Measurements from ENCODE around the gene DUSP22. TPM values are rescaled to one million over a fixed set of nuclear protein-coding genes. Genes with fewer than 3 reads are reported as not detected.

DUSP22 gene
- total and polyA plus RNA-seq, 4 donors = 9.5 to 31.0 (median 20.1) TPM

- no peaks in the 10 kb centered on the region for H3K36me3 ChIP-seq (ENCODE audit: control insufficient read depth in 4 of 4, insufficient read depth in 3 of 4, low read depth in 1 of 4, low read length in 3 of 4)
- 73% methylated on average over 10 of the region's 10 CpGs for WGBS
- no peak overlapping the region for H3K27ac ChIP-seq (ENCODE audit: low read depth in 1 of 2, low read length in 2 of 2)
- no peak overlapping the region for H3K9ac ChIP-seq (ENCODE audit: low read depth in 1 of 2, low read length in 2 of 2)
- peaks cover 13 to 32% (median 17%) of the 10 kb centered on the region in 4 donors for H3K4me1 ChIP-seq (ENCODE audit: control insufficient read depth in 4 of 4, insufficient read depth in 4 of 4, low read length in 3 of 4)
- peaks cover 0 to 4% (median 0%) of the 10 kb centered on the region in 4 donors for H3K9me3 ChIP-seq (ENCODE audit: control insufficient read depth in 4 of 4, low read length in 3 of 4)
- H3K27me3 ChIP-seq (ENCODE audit: control insufficient read depth in 4 of 4, insufficient read depth in 4 of 4, low read length in 3 of 4) = peaks cover 2 to 20% (median 3%) of the 10 kb centered on the region in 4 donors
- DNase-seq (ENCODE audit: low spot score) = no peak
- no peak for TF ChIP-seq REST (IDR thresholded peaks at IDR 0.05)
- TF ChIP-seq TAF1 (conservative IDR thresholded peaks at IDR 0.05) = no peak
- TF ChIP-seq MAX (IDR thresholded peaks at IDR 0.05) = no peak
- TF ChIP-seq HNF4G (IDR thresholded peaks at IDR 0.05) = no peak
- TF ChIP-seq RAD21 (IDR thresholded peaks at IDR 0.05) = no peak
- no peak for TF ChIP-seq FOXA2 (IDR thresholded peaks at IDR 0.05)
- TF ChIP-seq ZBTB33 (IDR thresholded peaks at IDR 0.05) = no peak
- no peak for TF ChIP-seq SP1 (IDR thresholded peaks at IDR 0.05)
- no peak for TF ChIP-seq EGR1 (IDR thresholded peaks at IDR 0.05; ENCODE audit: low read depth in 2 of 2)
- no peak for TF ChIP-seq NR2F2 (IDR thresholded peaks at IDR 0.05)
- no peak for TF ChIP-seq JUND (IDR thresholded peaks at IDR 0.05)
- no peak for TF ChIP-seq YY1 (IDR thresholded peaks at IDR 0.05)
- TF ChIP-seq CTCF (IDR thresholded peaks at IDR 0.05; ENCODE audit: low read depth, low read length, missing input control) = no peak
- no peak for TF ChIP-seq HNF4A (conservative IDR thresholded peaks at IDR 0.05)
- TF ChIP-seq FOXA1 (IDR thresholded peaks at IDR 0.05) = no peak
- TF ChIP-seq RXRA (IDR thresholded peaks at IDR 0.05) = no peak
- no peak overlapping the region for H3K4me3 ChIP-seq (ENCODE audit: low read depth in 1 of 3, low read length in 3 of 3)
These were observed 103.3 kb downstream of the DUSP22 start for GRCh38 chr6:395432-396125.

GRCh38 chr6:396126-396520, 103.8 kb downstream of the DUSP22 start:
- Histone ChIP-seq H3K27ac (ENCODE audit: low read depth in 1 of 2, low read length in 2 of 2) (no peak overlapping the region), H3K4me3 (ENCODE audit: low read depth in 1 of 3, low read length in 3 of 3) (no peak overlapping the region), H3K36me3 (ENCODE audit: control insufficient read depth in 4 of 4, insufficient read depth in 3 of 4, low read depth in 1 of 4, low read length in 3 of 4) (no peaks in the 10 kb centered on the region), H3K27me3 (ENCODE audit: control insufficient read depth in 4 of 4, insufficient read depth in 4 of 4, low read length in 3 of 4) (peaks cover 1 to 19% (median 2%) of the 10 kb centered on the region in 4 donors), H3K4me1 (ENCODE audit: control insufficient read depth in 4 of 4, insufficient read depth in 4 of 4, low read length in 3 of 4) (peaks cover 13 to 30% (median 14%) of the 10 kb centered on the region in 4 donors), H3K9me3 (ENCODE audit: control insufficient read depth in 4 of 4, low read length in 3 of 4) (peaks cover 0 to 4% (median 0%) of the 10 kb centered on the region in 4 donors), H3K9ac (ENCODE audit: low read depth in 1 of 2, low read length in 2 of 2) (no peak overlapping the region)
- DNase-seq (ENCODE audit: low spot score) = no peak
- no peak for TF ChIP-seq GABPA (IDR thresholded peaks at IDR 0.05 in 1 of 2, conservative IDR thresholded peaks at IDR 0.05 in 1 of 2)
- TF ChIP-seq CTCF (IDR thresholded peaks at IDR 0.05; ENCODE audit: low read depth, low read length, missing input control) = no peak
- no peak for TF ChIP-seq HNF4A (conservative IDR thresholded peaks at IDR 0.05)
- no peak for TF ChIP-seq JUND (IDR thresholded peaks at IDR 0.05)
- TF ChIP-seq MAX (IDR thresholded peaks at IDR 0.05) = no peak
- TF ChIP-seq FOXA2 (IDR thresholded peaks at IDR 0.05) = no peak
- TF ChIP-seq EGR1 (IDR thresholded peaks at IDR 0.05; ENCODE audit: low read depth in 2 of 2) = no peak
- TF ChIP-seq ZBTB33 (IDR thresholded peaks at IDR 0.05) = no peak
- no peak for TF ChIP-seq TAF1 (conservative IDR thresholded peaks at IDR 0.05)
- no peak for TF ChIP-seq HNF4G (IDR thresholded peaks at IDR 0.05)
- TF ChIP-seq NR2F2 (IDR thresholded peaks at IDR 0.05) = no peak
- TF ChIP-seq ATF3 (IDR thresholded peaks at IDR 0.05) = no peak
- 81% methylated on average over 6 of the region's 6 CpGs for WGBS
